ENCODE measurements around the gene ECHDC3.
A peak's percentile ranks its signal among the peaks of the same experiment; 100 is the strongest.

The ECHDC3 gene

DNA sequence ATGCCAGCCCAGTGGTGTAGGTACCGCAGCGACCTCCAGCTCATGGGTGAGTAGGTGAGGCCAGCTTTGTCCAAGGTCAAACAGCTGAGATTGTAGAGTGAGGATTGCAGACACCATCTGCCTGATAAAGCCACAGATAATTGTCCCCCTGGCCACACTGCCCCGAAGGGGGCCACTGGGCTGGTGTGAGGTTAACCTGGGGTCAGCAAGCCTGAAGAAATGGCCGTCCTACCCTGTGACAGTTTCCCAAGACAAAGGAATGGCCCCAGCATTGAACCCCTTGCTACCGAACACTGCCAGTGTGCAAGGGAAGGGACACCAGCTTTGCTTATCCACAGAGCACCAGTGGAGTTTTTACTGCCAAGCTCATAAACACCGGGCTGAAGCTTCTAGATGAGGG is 23.0 kb downstream of the ECHDC3 start:
- no peak for FAIRE-seq

DNA sequence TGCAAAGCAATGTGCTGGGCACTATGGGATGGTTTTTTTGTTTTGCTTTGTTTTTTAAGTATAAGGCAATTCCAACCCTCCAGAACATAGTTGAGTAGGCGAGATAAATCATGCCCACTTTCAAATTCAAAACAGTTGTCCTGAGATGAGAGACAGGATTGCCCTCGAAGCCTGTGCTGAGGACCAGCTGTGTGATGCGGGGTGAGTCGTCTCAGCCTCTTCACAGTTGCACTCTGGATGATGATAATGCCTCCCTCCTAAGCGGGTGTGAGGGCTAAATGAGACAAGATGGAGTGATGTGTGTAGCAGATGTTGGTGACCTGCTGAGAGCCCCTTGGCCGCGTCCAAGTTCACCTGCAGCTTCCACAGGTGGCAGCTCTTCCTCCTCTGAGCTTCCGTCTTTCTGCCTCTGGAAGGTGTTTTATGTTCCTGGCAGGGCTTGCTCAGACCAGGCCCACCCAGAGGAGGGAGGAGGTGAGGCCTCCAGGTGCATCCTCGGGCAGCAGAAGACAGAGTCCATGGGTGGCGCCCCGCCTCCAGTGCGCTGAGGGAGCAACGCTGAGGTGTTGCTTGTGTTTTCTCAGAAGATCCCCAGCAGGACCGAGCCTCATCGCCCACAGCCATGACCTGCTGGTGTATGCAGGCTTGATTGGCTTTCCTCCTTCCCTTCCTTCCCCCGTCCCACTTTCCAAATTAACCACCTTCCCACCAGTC is 30.6 kb downstream of the ECHDC3 start:
- FAIRE-seq (no peak), DNase-seq (ENCODE audit: insufficient read length, low spot score) (no peak)
- no peak for TF ChIP-seq POLR2A (IDR thresholded peaks at IDR 0.05; ENCODE audit: low read depth, low read length)

More for the DNA sequence above, 23.0 kb downstream of the ECHDC3 start:
- no peak for DNase-seq (ENCODE audit: insufficient read length, low spot score)
- TF ChIP-seq POLR2A (IDR thresholded peaks at IDR 0.05; ENCODE audit: low read depth, low read length) = no peak

DNA sequence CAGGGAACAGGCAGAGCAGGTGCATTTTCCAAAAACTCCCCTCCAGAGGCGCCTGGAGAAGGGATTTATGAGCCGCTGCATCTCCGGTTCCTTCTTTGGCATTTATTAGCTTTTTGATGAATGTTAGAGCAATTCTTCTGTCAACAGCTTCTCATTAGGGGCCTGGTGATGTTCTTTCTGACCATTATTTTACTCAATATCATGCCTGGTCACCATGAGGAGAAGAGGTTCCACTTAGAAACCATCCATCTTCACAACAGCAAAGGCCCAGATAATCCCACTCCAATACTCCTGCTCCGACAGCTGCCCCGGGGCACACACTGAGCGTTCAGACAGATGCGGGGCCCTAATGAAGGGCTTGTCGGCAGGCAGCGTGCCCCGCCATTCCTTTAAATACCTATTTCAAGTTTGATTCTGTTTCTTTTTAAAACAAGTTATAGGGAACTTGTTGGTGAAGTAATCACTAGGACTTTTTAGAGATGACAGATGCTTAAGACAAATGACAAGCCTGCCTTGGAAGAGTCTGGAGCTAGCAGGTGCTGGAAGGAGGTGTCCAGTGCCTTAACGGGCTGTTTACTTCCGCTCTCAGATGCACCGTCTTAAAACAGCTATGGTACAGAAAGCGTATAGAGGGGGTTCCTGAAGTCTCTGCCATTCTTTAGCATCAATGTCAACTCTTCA is 31.7 kb downstream of the ECHDC3 start:
- DNase-seq (ENCODE audit: insufficient read length, low spot score) = no peak
- no peak for TF ChIP-seq POLR2A (IDR thresholded peaks at IDR 0.05; ENCODE audit: low read depth, low read length)
- FAIRE-seq = no peak

DNA sequence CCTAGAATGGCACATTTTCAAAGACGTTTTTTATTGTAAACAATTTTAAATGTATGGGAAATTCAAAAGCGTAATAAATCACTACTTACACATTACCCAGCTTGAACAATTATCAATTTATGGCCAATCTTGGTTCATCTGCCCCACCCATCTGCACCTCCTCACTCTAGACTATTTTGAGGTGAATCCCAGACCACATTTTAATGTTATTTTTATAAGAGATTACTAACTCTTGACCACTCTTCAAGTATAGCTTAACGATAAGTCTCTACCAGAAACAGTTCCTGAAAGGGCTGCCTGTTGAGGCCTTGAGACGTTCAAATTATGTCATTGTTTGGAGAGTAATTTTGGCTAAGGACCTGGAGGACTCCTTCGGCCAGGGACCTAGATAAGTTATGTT is 33.2 kb downstream of the ECHDC3 start:
- DNase-seq (ENCODE audit: insufficient read length, low spot score) (no peak), FAIRE-seq (no peak)
- TF ChIP-seq POLR2A (IDR thresholded peaks at IDR 0.05; ENCODE audit: low read depth, low read length) = no peak

DNA sequence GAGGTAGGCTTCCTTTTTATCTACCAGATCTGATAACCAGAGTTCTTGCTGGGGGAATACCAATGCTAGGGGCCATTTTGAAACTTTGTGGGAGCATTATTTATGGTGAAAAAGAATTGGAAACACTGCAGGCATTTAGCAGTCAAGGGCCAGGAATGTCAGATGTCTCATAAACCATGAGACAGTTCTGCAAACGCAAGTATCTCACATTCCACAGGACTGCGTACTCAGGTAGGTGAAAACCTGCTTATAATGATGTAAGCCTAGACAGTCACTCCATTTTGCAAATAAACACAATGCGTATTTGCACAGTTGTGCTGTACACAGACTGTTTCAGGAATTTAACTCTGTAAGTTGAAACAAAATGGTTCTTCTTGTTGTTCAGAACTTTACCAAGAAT is 33.9 kb downstream of the ECHDC3 start:
- no peak for FAIRE-seq
- no peak for DNase-seq (ENCODE audit: insufficient read length, low spot score)
- no peak for TF ChIP-seq POLR2A (IDR thresholded peaks at IDR 0.05; ENCODE audit: low read depth, low read length)

DNA sequence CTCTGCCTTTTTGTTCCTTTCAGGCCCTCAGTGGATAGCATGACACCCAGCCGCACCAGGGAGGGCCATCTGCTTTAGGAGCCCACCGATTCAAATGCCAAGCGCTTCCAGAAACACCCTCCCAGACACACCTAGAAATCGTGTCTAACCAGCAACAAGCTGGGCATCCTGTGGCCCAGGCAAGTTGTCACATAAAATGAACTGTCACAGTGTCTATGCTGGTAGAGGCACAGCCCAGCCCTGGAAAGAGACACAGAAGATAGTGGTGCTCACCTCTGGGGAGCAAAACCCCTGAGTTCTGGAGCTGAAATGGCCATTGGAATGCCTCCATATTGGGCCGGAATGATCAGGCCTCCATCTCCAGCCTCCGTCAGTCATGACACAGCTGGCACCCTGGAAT is 38.9 kb downstream of the ECHDC3 start:
- no peak for FAIRE-seq
- DNase-seq (ENCODE audit: insufficient read length, low spot score) = no peak
- no peak for TF ChIP-seq POLR2A (IDR thresholded peaks at IDR 0.05; ENCODE audit: low read depth, low read length)

DNA sequence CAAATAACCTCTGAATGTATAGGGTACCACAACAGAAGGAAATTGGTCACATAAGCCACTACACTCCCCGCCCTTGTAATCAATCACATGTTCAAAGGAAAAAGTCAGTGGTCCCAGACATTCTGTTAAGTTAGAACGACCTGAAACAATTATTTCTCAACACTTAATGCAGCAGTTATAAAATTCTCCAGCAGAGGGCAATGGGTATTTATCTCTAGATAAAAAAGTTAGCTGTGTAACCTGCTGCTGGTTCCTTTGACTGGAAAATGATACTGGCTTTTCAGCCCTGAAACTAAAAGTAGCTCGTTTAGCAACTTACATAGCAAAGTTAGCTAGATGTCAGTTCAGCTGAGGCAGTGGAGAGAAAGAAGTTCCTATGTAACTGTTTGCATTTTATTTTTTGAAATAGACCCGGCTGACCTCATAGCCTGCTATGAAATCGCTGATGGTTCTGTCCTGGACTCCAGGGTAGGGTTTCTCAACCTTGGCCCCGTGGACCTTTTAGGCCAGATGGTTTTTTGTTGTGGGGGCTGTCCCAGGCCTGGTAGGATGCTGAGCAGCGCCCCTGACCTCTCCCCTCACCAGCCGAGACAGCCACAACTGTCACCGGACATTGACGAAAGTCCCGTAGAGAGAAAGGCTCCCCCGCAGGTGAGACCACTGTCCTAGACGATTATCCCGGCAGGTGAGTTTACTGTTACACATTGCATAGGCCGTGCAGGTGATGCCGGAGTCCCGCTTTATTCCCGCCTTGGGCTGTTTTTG is 40.8 kb downstream of the ECHDC3 start:
- no peak for TF ChIP-seq POLR2A (IDR thresholded peaks at IDR 0.05; ENCODE audit: low read depth, low read length)
- DNase-seq (ENCODE audit: insufficient read length, low spot score) (peak; percentile 54), FAIRE-seq (no peak)

DNA sequence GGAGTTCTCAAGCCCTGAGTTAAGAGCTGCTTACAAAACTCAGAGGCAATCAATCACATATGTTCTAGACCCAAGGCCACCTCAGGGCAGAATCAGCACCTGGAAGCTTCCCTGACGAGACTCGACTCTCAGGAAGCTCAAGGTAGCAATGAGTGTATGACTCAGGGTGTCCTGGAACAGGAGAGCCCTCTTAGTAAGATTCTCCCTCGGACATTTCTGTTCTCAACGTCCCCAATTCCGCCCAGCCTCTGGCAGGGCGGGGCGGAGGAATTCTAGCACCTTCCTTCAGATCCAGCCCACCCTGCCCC is 41.3 kb downstream of the ECHDC3 start:
- TF ChIP-seq POLR2A (IDR thresholded peaks at IDR 0.05; ENCODE audit: low read depth, low read length) = no peak
- FAIRE-seq (no peak), DNase-seq (ENCODE audit: insufficient read length, low spot score) (no peak)

DNA sequence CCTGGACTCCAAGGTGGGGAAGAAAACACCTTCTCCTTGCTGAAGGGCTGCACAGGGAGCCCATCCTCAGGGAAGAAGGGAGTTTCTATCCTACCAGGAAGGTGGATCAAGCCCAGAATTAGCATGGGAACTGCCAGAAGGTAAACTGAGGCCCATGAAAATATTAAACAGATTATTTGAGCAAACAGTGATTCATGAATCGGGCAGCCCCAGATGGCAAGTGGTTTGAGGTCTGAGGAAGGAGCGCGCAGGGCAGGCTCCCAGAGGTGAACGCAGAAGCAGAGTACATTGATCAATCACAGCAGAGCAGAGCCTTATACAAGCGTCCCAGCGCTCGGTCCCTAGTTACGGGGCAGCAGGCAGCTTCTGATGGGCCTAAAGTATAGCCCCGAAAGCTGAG is 45.2 kb downstream of the ECHDC3 start:
- FAIRE-seq (no peak), DNase-seq (ENCODE audit: insufficient read length, low spot score) (no peak)
- no peak for TF ChIP-seq POLR2A (IDR thresholded peaks at IDR 0.05; ENCODE audit: low read depth, low read length)

DNA sequence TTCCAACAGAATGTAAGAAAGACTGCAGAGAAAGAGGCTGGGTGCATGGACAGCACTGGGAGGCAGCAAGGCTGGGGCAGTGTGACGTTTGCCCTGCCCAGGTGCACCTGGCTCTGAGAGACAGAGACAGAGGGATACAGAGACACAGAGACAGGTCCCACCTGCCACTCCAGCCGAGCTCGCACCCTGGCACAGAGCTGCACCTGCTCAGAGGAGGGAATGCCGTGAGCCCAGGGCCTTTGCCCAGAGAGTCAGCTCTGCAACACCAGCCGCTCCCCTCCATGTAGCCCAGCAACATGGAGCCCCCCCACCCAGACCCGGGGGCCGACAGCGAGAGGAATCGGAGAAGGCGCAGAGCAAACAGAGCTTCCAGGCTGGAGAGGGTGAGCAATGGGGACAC is 45.7 kb downstream of the ECHDC3 start:
- FAIRE-seq = no peak
- no peak for TF ChIP-seq POLR2A (IDR thresholded peaks at IDR 0.05; ENCODE audit: low read depth, low read length)
- no peak for DNase-seq (ENCODE audit: insufficient read length, low spot score)

DNA sequence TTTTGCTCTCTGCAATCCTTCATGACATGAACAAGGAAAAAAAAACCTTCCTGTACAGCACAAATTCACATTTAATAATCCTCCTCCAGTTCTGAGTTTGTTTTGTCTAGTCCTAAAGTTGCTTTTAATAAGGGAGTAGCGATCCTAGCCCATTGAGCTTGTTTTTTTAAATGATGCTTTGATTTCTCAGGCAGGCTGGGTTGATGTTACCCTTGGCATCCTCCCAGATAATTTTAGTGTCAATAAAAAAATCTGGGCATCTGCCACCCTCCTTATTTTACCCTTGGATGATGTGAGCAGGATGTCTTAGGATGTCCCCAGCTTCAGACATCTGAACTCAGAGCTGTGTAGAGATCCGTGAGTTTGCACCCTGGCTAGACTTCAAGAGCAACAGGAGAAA is 47.1 kb downstream of the ECHDC3 start:
- TF ChIP-seq POLR2A (IDR thresholded peaks at IDR 0.05; ENCODE audit: low read depth, low read length) = no peak
- DNase-seq (ENCODE audit: insufficient read length, low spot score) (no peak), FAIRE-seq (no peak)

DNA sequence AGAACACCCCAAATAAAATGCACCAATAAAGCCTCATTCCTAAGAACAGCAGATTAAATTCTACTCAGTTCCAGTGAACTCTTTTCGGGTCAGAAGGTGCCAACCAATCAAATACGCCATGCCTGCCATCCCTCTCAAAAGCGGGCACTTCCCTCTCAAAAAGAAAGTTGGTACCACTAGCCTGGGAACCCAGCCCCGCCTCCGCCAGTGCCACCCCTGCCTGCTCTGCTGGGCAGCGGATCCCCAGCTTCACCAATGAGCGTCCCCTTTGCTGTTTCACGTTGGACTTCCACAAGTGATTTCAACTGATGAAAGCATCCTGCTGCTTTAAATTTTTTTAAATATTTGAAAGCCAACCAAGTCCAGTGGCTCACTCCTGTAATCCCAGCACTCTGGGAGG is 47.8 kb downstream of the ECHDC3 start:
- FAIRE-seq = no peak
- TF ChIP-seq POLR2A (IDR thresholded peaks at IDR 0.05; ENCODE audit: low read depth, low read length) = no peak
- DNase-seq (ENCODE audit: insufficient read length, low spot score) = no peak

DNA sequence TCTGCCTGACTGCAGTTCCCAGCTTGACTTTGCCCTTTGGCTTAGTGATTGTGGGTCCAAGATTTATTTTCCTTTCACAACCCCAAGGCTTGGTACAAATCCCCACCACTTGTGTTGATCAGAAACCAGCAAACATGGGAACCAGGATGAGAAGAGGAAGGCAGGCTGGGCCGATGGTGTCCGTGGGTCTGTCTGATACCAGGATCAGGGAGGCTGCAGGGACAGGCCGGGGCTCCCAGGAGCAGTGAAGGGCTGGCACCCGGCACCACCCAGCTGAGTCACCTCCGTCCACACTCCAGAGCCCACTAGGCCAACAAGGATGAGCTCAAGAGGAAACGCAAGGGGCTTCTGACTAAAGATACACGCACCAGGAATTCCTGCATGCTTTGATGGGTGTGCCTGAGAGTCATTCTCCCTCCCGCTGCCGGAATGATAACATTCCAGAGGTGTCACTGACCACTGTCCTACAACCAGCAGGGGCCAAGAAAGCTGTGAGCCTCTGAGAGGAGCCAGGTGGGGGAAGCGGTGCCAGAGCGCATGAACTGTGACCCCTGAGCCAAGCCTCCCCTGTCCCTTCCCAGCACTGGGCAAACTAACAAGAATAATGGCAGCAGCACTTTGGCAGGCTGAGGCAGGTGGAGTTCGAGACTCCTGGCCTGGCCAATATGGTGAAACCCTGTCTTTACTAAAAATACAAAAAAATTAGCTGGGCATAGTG is 51.7 kb downstream of the ECHDC3 start:
- 0 out of 2 replicates have a peak, but pooled peaks have one; percentile 12 for TF ChIP-seq POLR2A (IDR thresholded peaks at IDR 0.05; ENCODE audit: low read depth, low read length)
- peak; percentile 94 for DNase-seq (ENCODE audit: insufficient read length, low spot score)
- FAIRE-seq = peak; percentile 86

DNA sequence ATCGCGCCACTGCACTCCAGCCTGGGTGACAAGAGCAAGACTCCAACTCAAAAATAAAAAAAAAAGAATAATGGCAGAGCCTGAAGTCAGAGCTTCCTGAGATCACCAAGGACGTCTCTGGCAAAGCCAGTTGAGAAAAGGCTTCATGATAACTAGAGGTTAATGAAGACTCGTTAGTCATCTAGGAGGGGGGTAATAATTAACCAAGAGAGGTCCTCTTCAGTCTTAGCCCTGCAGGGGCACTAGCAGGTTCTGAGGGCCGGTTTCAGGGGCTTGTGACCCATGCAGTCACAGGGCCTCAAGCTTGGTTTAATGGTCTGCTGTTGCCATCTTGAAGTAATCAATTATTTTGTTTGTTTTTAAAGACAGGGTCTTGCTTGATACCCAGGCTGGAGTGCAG is 52.4 kb downstream of the ECHDC3 start:
- TF ChIP-seq POLR2A (IDR thresholded peaks at IDR 0.05; ENCODE audit: low read depth, low read length) = no peak
- DNase-seq (ENCODE audit: insufficient read length, low spot score) (no peak), FAIRE-seq (no peak)

All from H54 (cell line).